H1 (cell line): ENCODE measurements around the gene UBASH3B. TPM values are rescaled to one million over a fixed set of nuclear protein-coding genes. Genes with fewer than 3 reads are reported as not detected.

Source experiments
- CTCF ChIA-PET: fragments of 300-600 bp; sonication (Branson Sonifier 250); formaldehyde crosslinking; loops from one replicate; lab custom pipeline; 2021; ENCODE audit not compliant: partially characterized antibody; lab: Charles Lee
- POLR2A ChIA-PET: fragments of 300-600 bp; sonication (Branson Sonifier 250); formaldehyde crosslinking; loops from one replicate; lab custom pipeline; 2021; ENCODE audit warnings: inconsistent platforms; ENCODE audit not compliant: partially characterized antibody; lab: Charles Lee
- DNase-seq, 2 experiments: peaks; one replicate each; pipeline versions ENCODE4 v3.0.0 to v3.0.0-alpha.2; 2010 to 2022; ENCODE audit warnings: low spot score in 2 of 2, low read depth in 1 of 2, mixed read lengths in 1 of 2
- FAIRE-seq: peaks from 2 replicates; lab custom pipeline; 2011; peaks lifted over from hg19 to GRCh38; lab: Jason Lieb, UNC
- H2AFZ ChIP-seq: 2 replicates; pipeline ENCODE4 v1.8.1; 2012; ENCODE audit warnings: low read length, inconsistent platforms
- H2AK5ac ChIP-seq: 2 replicates; pipeline ENCODE4 v1.6.1; 2013; ENCODE audit warnings: low read depth, low read length
- H2BK120ac ChIP-seq: replicated peaks from 2 replicates; pipeline ENCODE3; 2013; ENCODE audit warnings: low read depth, low read length, inconsistent platforms
- H2BK12ac ChIP-seq: 2 replicates; pipeline ENCODE4 v1.6.1; 2013; ENCODE audit warnings: low read depth, low read length
- H2BK15ac ChIP-seq: 2 replicates; pipeline ENCODE4 v1.6.1; 2013; ENCODE audit warnings: low read length
- H2BK20ac ChIP-seq: 2 replicates; pipeline ENCODE4 v1.6.1; 2013; ENCODE audit warnings: low read length
- H2BK5ac ChIP-seq: 2 replicates; pipeline ENCODE4 v1.6.1; 2013; ENCODE audit warnings: low read depth, low read length
- H3K14ac ChIP-seq: 2 replicates; pipeline ENCODE4 v1.6.1; 2013; ENCODE audit warnings: inconsistent platforms; ENCODE audit not compliant: insufficient read length
- H3K18ac ChIP-seq: 2 replicates; pipeline ENCODE4 v1.6.1; 2013; ENCODE audit warnings: low read length; ENCODE audit errors: extremely low read depth
- H3K23ac ChIP-seq: 2 replicates; pipeline ENCODE4 v1.6.1; 2013; ENCODE audit warnings: inconsistent platforms; ENCODE audit not compliant: insufficient read length
- H3K23me2 ChIP-seq: 2 replicates; pipeline ENCODE4 v1.6.1; 2013; ENCODE audit warnings: low read depth, low read length
- H3K27ac ChIP-seq: 2 replicates; pipeline ENCODE4 v1.6.1; 2011; ENCODE audit warnings: low read depth, low read length, inconsistent platforms
- H3K27me3 ChIP-seq, 4 experiments: replicated peaks in 1 of 4; 1 replicate in 1 of 4; 2 replicates in 3 of 4; pipeline versions ENCODE4 v1.6.1 to v1.8.1; 2011 to 2013; ENCODE audit warnings: low read length in 3 of 4, mild to moderate bottlenecking in 3 of 4, inconsistent platforms in 2 of 4, mixed read lengths in 2 of 4, moderate library complexity in 1 of 4; ENCODE audit not compliant: control insufficient read depth in 3 of 4, insufficient read depth in 3 of 4; ENCODE audit errors: extremely low read depth in 1 of 4
- H3K36me3 ChIP-seq, 4 experiments: 2 replicates each; pipeline versions ENCODE4 v1.6.1 to v1.8.1; 2011 to 2013; ENCODE audit warnings: mild to moderate bottlenecking in 4 of 4, low read length in 3 of 4, moderate library complexity in 2 of 4, control low read depth in 1 of 4, inconsistent platforms in 1 of 4; ENCODE audit not compliant: insufficient read depth in 4 of 4, control insufficient read depth in 2 of 4
- H3K4ac ChIP-seq: replicated peaks from 2 replicates; pipeline ENCODE3; 2013; ENCODE audit warnings: low read length, low read depth, mixed read lengths, inconsistent platforms; ENCODE audit not compliant: insufficient read length
- H3K4me1 ChIP-seq, 4 experiments: replicated peaks in 1 of 4; 1 replicate in 1 of 4; 2 replicates in 3 of 4; pipeline versions ENCODE4 v1.6.1 to v1.8.1; 2011 to 2013; ENCODE audit warnings: low read length in 3 of 4, inconsistent platforms in 2 of 4, mixed read lengths in 1 of 4; ENCODE audit not compliant: insufficient read depth in 4 of 4, control insufficient read depth in 3 of 4
- H3K4me2 ChIP-seq, 2 experiments: 2 replicates each; pipeline versions ENCODE4 v1.6.1 to v1.8.1; 2011 to 2013; ENCODE audit warnings: low read depth in 2 of 2, low read length in 2 of 2, control low read depth in 1 of 2, inconsistent platforms in 1 of 2, mild to moderate bottlenecking in 1 of 2; ENCODE audit not compliant: insufficient read depth in 1 of 2
- H3K4me3 ChIP-seq, 4 experiments: fragments of 200-600, 300-600 bp in 1 of 4; sonication (generic), shearing (Covaris generic), sonication (Bioruptor Twin) in 1 of 4; 2 replicates each; pipeline versions ENCODE4 v1.5.1 to v1.8.1; 2011 to 2016; ENCODE audit warnings: low read length in 4 of 4, low read depth in 3 of 4, control low read depth in 2 of 4, inconsistent platforms in 2 of 4, mild to moderate bottlenecking in 2 of 4, mixed read lengths in 1 of 4, moderate library complexity in 1 of 4; ENCODE audit not compliant: insufficient read depth in 2 of 4; ENCODE audit errors: extremely low read depth in 1 of 4
- H3K56ac ChIP-seq: replicated peaks from 2 replicates; pipeline ENCODE3; 2013; ENCODE audit warnings: low read depth, mild to moderate bottlenecking, mixed read lengths, low read length, inconsistent platforms; ENCODE audit not compliant: insufficient read length
- H3K79me1 ChIP-seq: 2 replicates; pipeline ENCODE4 v1.6.1; 2013; ENCODE audit warnings: low read depth, low read length, control low read depth
- H3K79me2 ChIP-seq, 2 experiments: 2 replicates each; pipeline versions ENCODE4 v1.6.1 to v1.8.1; 2012 to 2013; ENCODE audit warnings: low read length in 2 of 2, mild to moderate bottlenecking in 2 of 2, inconsistent platforms in 1 of 2; ENCODE audit not compliant: insufficient read depth in 2 of 2, control insufficient read depth in 1 of 2
- H3K9ac ChIP-seq, 4 experiments: replicated peaks in 1 of 4; 1 replicate in 1 of 4; 2 replicates in 3 of 4; pipeline versions ENCODE4 v1.6.1 to v1.8.1; 2011 to 2013; ENCODE audit warnings: low read depth in 3 of 4, low read length in 3 of 4, control low read depth in 2 of 4, mild to moderate bottlenecking in 2 of 4, moderate library complexity in 2 of 4, inconsistent platforms in 1 of 4; ENCODE audit errors: extremely low read depth in 1 of 4
- H3K9me3 ChIP-seq, 2 experiments: 2 replicates each; pipeline versions ENCODE4 v1.6.1 to v1.8.1; 2012 to 2013; ENCODE audit warnings: mild to moderate bottlenecking in 2 of 2, moderate library complexity in 2 of 2, control low read depth in 1 of 2, inconsistent platforms in 1 of 2, low read depth in 1 of 2, low read length in 1 of 2, mixed read lengths in 1 of 2; ENCODE audit not compliant: insufficient read depth in 2 of 2
- H4K20me1 ChIP-seq, 2 experiments: replicated peaks in 1 of 2; 2 replicates each; pipeline versions ENCODE3 to v1.8.1; 2011 to 2013; ENCODE audit warnings: inconsistent platforms in 2 of 2, low read length in 2 of 2, mild to moderate bottlenecking in 1 of 2; ENCODE audit not compliant: insufficient read depth in 2 of 2, control insufficient read depth in 1 of 2
- H4K5ac ChIP-seq: 2 replicates; pipeline ENCODE4 v1.6.1; 2013; ENCODE audit warnings: low read length, low read depth, mixed read lengths, inconsistent platforms; ENCODE audit not compliant: insufficient read length
- H4K8ac ChIP-seq: 2 replicates; pipeline ENCODE4 v1.8.0; 2013; ENCODE audit warnings: mild to moderate bottlenecking, moderate library complexity, low read length, inconsistent platforms; ENCODE audit not compliant: insufficient read depth; ENCODE audit errors: extremely low read depth
- H4K91ac ChIP-seq: replicated peaks from 2 replicates; pipeline ENCODE3; 2013; ENCODE audit warnings: low read length, mixed read lengths, inconsistent platforms; ENCODE audit not compliant: insufficient read length
- ATF3 ChIP-seq: IDR thresholded peaks from 2 replicates; pipeline ENCODE4 v1.6.1; 2011; ENCODE audit warnings: low read depth, mild to moderate bottlenecking, low read length; ENCODE audit not compliant: insufficient read depth
- BACH1 ChIP-seq: IDR thresholded peaks from 2 replicates; pipeline ENCODE4 v1.6.1; 2012; ENCODE audit warnings: low read length, improper control_type of control experiment
- BCL11A ChIP-seq, 2 experiments: IDR thresholded peaks; one replicate each; pipeline ENCODE4 v1.6.1; 2011; ENCODE audit warnings: low read depth in 2 of 2, low read length in 2 of 2, mild to moderate bottlenecking in 2 of 2
- BRCA1 ChIP-seq: IDR thresholded peaks from 2 replicates; pipeline ENCODE4 v1.6.1; 2012; ENCODE audit warnings: low read depth, low read length, improper control_type of control experiment
- CEBPB ChIP-seq: IDR thresholded peaks from 2 replicates; pipeline ENCODE4 v1.6.1; 2012; ENCODE audit warnings: low read depth, low read length
- CREB1 ChIP-seq: IDR thresholded peaks from 2 replicates; pipeline ENCODE4 v1.6.1; 2012; ENCODE audit warnings: inconsistent platforms
- EP300 ChIP-seq, 2 experiments: IDR thresholded peaks; 1 replicate in 1 of 2; 2 replicates in 1 of 2; pipeline ENCODE4 v1.6.1; 2011 to 2012; ENCODE audit warnings: low read depth in 2 of 2, low read length in 2 of 2, mild to moderate bottlenecking in 2 of 2, borderline replicate concordance in 1 of 2, inconsistent platforms in 1 of 2, moderate library complexity in 1 of 2
- FOSL1 ChIP-seq: IDR thresholded peaks from 2 replicates; pipeline ENCODE4 v1.6.1; 2011; ENCODE audit warnings: mild to moderate bottlenecking, low read depth, low read length, moderate library complexity; ENCODE audit not compliant: insufficient read depth
- GABPA ChIP-seq: IDR thresholded peaks from 2 replicates; pipeline ENCODE4 v1.6.1; 2011; ENCODE audit warnings: mild to moderate bottlenecking, low read length, moderate library complexity, borderline replicate concordance; ENCODE audit not compliant: insufficient read depth
- MAFK ChIP-seq: IDR thresholded peaks from 2 replicates; pipeline ENCODE4 v1.6.1; 2012; ENCODE audit warnings: low read depth, mild to moderate bottlenecking, improper control_type of control experiment, low read length
- MAX ChIP-seq: IDR thresholded peaks from 2 replicates; pipeline ENCODE4 v1.6.1; 2012; ENCODE audit warnings: inconsistent platforms
- RFX5 ChIP-seq: IDR thresholded peaks from 2 replicates; pipeline ENCODE4 v1.6.1; 2011; ENCODE audit warnings: low read depth, low read length, improper control_type of control experiment, borderline replicate concordance
- RNF2 ChIP-seq: fragments of 200-900, 300-1000 bp; sonication (generic); IDR thresholded peaks from 2 replicates; pipeline ENCODE4 v1.7.1; 2016; ENCODE audit warnings: borderline replicate concordance, low read depth, mild to moderate bottlenecking, antibody characterized with exemption, low read length; ENCODE audit not compliant: poor library complexity, severe bottlenecking; ENCODE audit errors: missing control alignments
- SIRT6 ChIP-seq: IDR thresholded peaks from one replicate; pipeline ENCODE4 v1.7.1; 2012; ENCODE audit warnings: low read length, inconsistent platforms
- WGBS, 2 experiments: shearing (Covaris generic) in 1 of 2; methylation state at CpG; one replicate each; pipeline versions ENCODE4 v1.1.6 to v1.1.7; 2013 to 2015; ENCODE audit warnings: low lambda C conversion rate in 2 of 2, mixed read lengths in 2 of 2, inconsistent platforms in 1 of 2, low coverage in 1 of 2, missing lambda C conversion rate in 1 of 2; ENCODE audit not compliant: insufficient replicate concordance in 2 of 2, insufficient coverage in 1 of 2, insufficient read length in 1 of 2; ENCODE audit errors: extremely low coverage in 1 of 2, missing lambda C conversion rate in 1 of 2; 5-methylcytosine and 5-hydroxymethylcytosine counted together
- polyA plus RNA-seq, 7 experiments: library from polyadenylated mRNA; depleted of rRNA in 3 of 7; stranded (reverse) in 5 of 7; unstranded in 2 of 7; fragments of >200 nt in 5 of 7; fragments of 200-250 nt in 2 of 7; gene quantifications; 1 replicate in 5 of 7; 2 replicates in 1 of 7; 4 replicates in 1 of 7; pipeline versions ENCODE4 v1.2.1 to v1.2.3, GENCODE V29; 2011 to 2013; ENCODE audit warnings: missing spikeins in 2 of 7, mixed read lengths in 2 of 7
- total RNA-seq: library from RNA; stranded (reverse); fragmentation: NEBNext Ultra II Directional; extraction: Animal tissue kit (Norgen Biotek cat#: 25700); gene quantifications from 2 replicates; pipeline ENCODE4 v1.2.1, GENCODE V29; 2021

Gene UBASH3B
- total and polyA plus RNA-seq, 2 of the 8 experiments (the other 6 are each of a cell fraction or from before 2014, with no cell fraction given): 7.5 to 9.5 TPM

GRCh38 chr11:122791836-122792235, 136.3 kb downstream of the UBASH3B start:
- ChIA-PET POLR2A (interaction anchor here (0.6 kb wide), 1 partner anchor 8 kb away, joined by 3 read pairs; no protein-coding TSS in a partner anchor), CTCF (interaction anchor here (0.8 to 24.9 kb wide), 14 partner anchors 9 to 265 kb away, joined by 3 to 356 read pairs (median 6); no protein-coding TSS in a partner anchor)
- Histone ChIP-seq H2BK15ac (no peak overlapping the region), H3K9me3 (no peaks in the 10 kb centered on the region), H2BK12ac (no peak overlapping the region), H4K20me1 (no peaks in the 10 kb centered on the region), H3K36me3 (no peaks in the 10 kb centered on the region), H3K27ac (no peak overlapping the region), H3K4me2 (no peak overlapping the region), H3K14ac (no peak overlapping the region), H4K5ac (no peak overlapping the region), H3K9ac (no peak overlapping the region), H2BK20ac (no peak overlapping the region), H2BK5ac (no peak overlapping the region), H3K4me3 (no peak overlapping the region), H2AK5ac (no peak overlapping the region), H3K23me2 (no peaks in the 10 kb centered on the region), H3K27me3 (no peaks in the 10 kb centered on the region), H4K91ac (no peak overlapping the region), H3K18ac (no peak overlapping the region), H3K23ac (no peak overlapping the region), H2BK120ac (no peak overlapping the region), H3K79me1 (no peaks in the 10 kb centered on the region), H2AFZ (no peak overlapping the region), H4K8ac (no peak overlapping the region), H3K4me1 (no peaks in the 10 kb centered on the region), H3K56ac (no peak overlapping the region), H3K4ac (no peak overlapping the region), H3K79me2 (no peaks in the 10 kb centered on the region)
- no peak for DNase-seq
- no peak for FAIRE-seq
- WGBS, 2 experiments: 83% methylated on average over 7 of the region's 8 CpGs; no CpG with 5 or more reads in 1 of the 2 experiments
- TF ChIP-seq BCL11A (IDR thresholded peaks at IDR 0.05; ENCODE audit: low read depth in 2 of 2, low read length in 2 of 2) (no peak), GABPA (no peak), EP300 (IDR thresholded peaks at IDR 0.05; ENCODE audit: borderline replicate concordance in 1 of 2, low read depth in 2 of 2, low read length in 2 of 2) (no peak), MAFK (no peak), FOSL1 (no peak), CEBPB (no peak), RNF2 (no peak), CREB1 (no peak), BACH1 (no peak), MAX (no peak), BRCA1 (no peak), SIRT6 (no peak), ATF3 (no peak), RFX5 (no peak)
